Choroid plexus epithelial cell (primary cell): Measurements from ENCODE around the gene EPHB1.

Experiments
- DNase-seq: peaks from one replicate; pipeline ENCODE4 v3.0.0-alpha.2; 2010; ENCODE audit warnings: low read depth
- H3K4me3 ChIP-seq: 2 replicates; pipeline ENCODE4 v1.5.1; 2011; ENCODE audit warnings: low read depth, mild to moderate bottlenecking, control low read depth, low read length, moderate library complexity
- CTCF ChIP-seq: conservative IDR thresholded peaks from 2 replicates; pipeline ENCODE4 v1.5.1; 2011; ENCODE audit warnings: low read depth, mild to moderate bottlenecking, control low read depth, inconsistent platforms, low read length, moderate library complexity

Gene EPHB1

GRCh38 chr3:135216659-135217058 lies 421.6 kb downstream of the EPHB1 start:
- TF ChIP-seq CTCF, result no peak
- H3K4me3 ChIP-seq, result no peak overlapping the region
- DNase-seq, result no peak

- no peak for DNase-seq
- TF ChIP-seq CTCF, result no peak
- H3K4me3 ChIP-seq, result no peak overlapping the region
These were observed 422.7 kb downstream of the EPHB1 start for GRCh38 chr3:135217730-135218129.

GRCh38 chr3:135218304-135218703 lies 423.2 kb downstream of the EPHB1 start:
- no peak overlapping the region for H3K4me3 ChIP-seq
- no peak for DNase-seq
- no peak for TF ChIP-seq CTCF

- no peak overlapping the region for H3K4me3 ChIP-seq
- no peak for TF ChIP-seq CTCF
- DNase-seq, result no peak
These were observed 423.7 kb downstream of the EPHB1 start for GRCh38 chr3:135218782-135219181.

- no peak for TF ChIP-seq CTCF
- no peak overlapping the region for H3K4me3 ChIP-seq
- DNase-seq, result no peak
These were observed 429.8 kb downstream of the EPHB1 start for GRCh38 chr3:135224815-135225362.

GRCh38 chr3:135226057-135226456 lies 431.0 kb downstream of the EPHB1 start:
- no peak for DNase-seq
- TF ChIP-seq CTCF, result no peak
- H3K4me3 ChIP-seq, result no peak overlapping the region

- H3K4me3 ChIP-seq, result no peak overlapping the region
- no peak for DNase-seq
- no peak for TF ChIP-seq CTCF
These were observed 433.1 kb downstream of the EPHB1 start for GRCh38 chr3:135228201-135228600.
